Small intestine (tissue), 16 donors: Measurements from ENCODE around the gene KCNE3. TPM values are rescaled to one million over a fixed set of nuclear protein-coding genes. Genes with fewer than 3 reads are reported as not detected.

Source experiments
- DNase-seq, 2 donors: peaks; one replicate each; pipeline versions ENCODE4 v3.0.0 to v3.0.0-alpha.2; 2013
- FAIRE-seq: peaks from 2 replicates; lab custom pipeline; 2012; peaks lifted over from hg19 to GRCh38; lab: Jason Lieb, UNC
- H3K27ac ChIP-seq, 3 donors: one replicate each; pipeline ENCODE4 v1.5.1; 2013; ENCODE audit warnings: low read length in 2 of 3, mild to moderate bottlenecking in 2 of 3, control low read depth in 1 of 3, inconsistent platforms in 1 of 3, low read depth in 1 of 3, moderate library complexity in 1 of 3
- H3K27me3 ChIP-seq, 3 donors: one replicate each; pipeline ENCODE4 v1.6.1; 2013; ENCODE audit warnings: low read length in 3 of 3, inconsistent platforms in 1 of 3; ENCODE audit not compliant: control insufficient read depth in 3 of 3, insufficient read depth in 3 of 3
- H3K36me3 ChIP-seq, 3 donors: one replicate each; pipeline ENCODE4 v1.6.1; 2013; ENCODE audit warnings: low read length in 3 of 3, inconsistent platforms in 1 of 3, low read depth in 1 of 3, mild to moderate bottlenecking in 1 of 3, moderate library complexity in 1 of 3; ENCODE audit not compliant: control insufficient read depth in 3 of 3, insufficient read depth in 2 of 3
- H3K4me1 ChIP-seq, 3 donors: one replicate each; pipeline ENCODE4 v1.6.1; 2013; ENCODE audit warnings: low read length in 2 of 3, inconsistent platforms in 1 of 3, low read depth in 1 of 3, mild to moderate bottlenecking in 1 of 3, moderate library complexity in 1 of 3; ENCODE audit not compliant: control insufficient read depth in 3 of 3, insufficient read depth in 2 of 3
- H3K4me3 ChIP-seq, 3 donors: one replicate each; pipeline ENCODE4 v1.5.1; 2013; ENCODE audit warnings: low read length in 3 of 3, control low read depth in 1 of 3, inconsistent platforms in 1 of 3, low read depth in 1 of 3, mild to moderate bottlenecking in 1 of 3, moderate library complexity in 1 of 3
- H3K9me3 ChIP-seq, 2 donors: one replicate each; pipeline ENCODE4 v1.6.1; 2013; ENCODE audit warnings: low read depth in 1 of 2, low read length in 1 of 2; ENCODE audit not compliant: control insufficient read depth in 2 of 2, insufficient read depth in 1 of 2
- WGBS, 3 donors: extraction: QIAGEN DNeasy Blood & Tissue Kit; methylation state at CpG; one replicate each; pipeline ENCODE4 v1.1.7; 2013; 5-methylcytosine and 5-hydroxymethylcytosine counted together
- long read RNA-seq, 10 donors: transcript quantifications; one replicate each; lab custom pipeline, GENCODE V29; 2026
- polyA plus RNA-seq, 4 donors: library from polyadenylated mRNA; stranded (reverse) in 3 of 4; unstranded in 1 of 4; fragments of 200-250 nt in 3 of 4; fragments of 120-200 nt in 1 of 4; gene quantifications; one replicate each; pipeline versions ENCODE4 v1.2.1 to v1.2.3, GENCODE V29; 2013
- donor health status: healthy with polysubstance abuse.
- donor health status: control.
- donor health status: control.
- donor health status: Bipolar disorder and iron deficiency.
- donor health status: healthy.

Gene KCNE3, protein sequence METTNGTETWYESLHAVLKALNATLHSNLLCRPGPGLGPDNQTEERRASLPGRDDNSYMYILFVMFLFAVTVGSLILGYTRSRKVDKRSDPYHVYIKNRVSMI
- 10 to 100 TPM; 17.0 to 88.4 (median 29.3) TPM for polyA plus RNA-seq
- long read RNA-seq, donor 1, transcript KCNE3-201 (3 exons, 3,143 nt): major isoform, 6 of 11 reads
- long read RNA-seq, donor 1, partial matches to known transcripts: 0 of 11 reads
- long read RNA-seq, donor 1, other reads (novel, unspliced or antisense): 0 of 11 reads
- long read RNA-seq, donor 2, partial matches to known transcripts: 0 of 1 reads
- long read RNA-seq, donor 2, other reads (novel, unspliced or antisense): 0 of 1 reads
- long read RNA-seq, donor 3, partial matches to known transcripts: 0 of 7 reads
- long read RNA-seq, donor 3, other reads (novel, unspliced or antisense): 0 of 7 reads
- long read RNA-seq, donor 4: 0 reads
- long read RNA-seq, donor 5, partial matches to known transcripts: 0 of 1 reads
- long read RNA-seq, donor 5, other reads (novel, unspliced or antisense): 0 of 1 reads
- long read RNA-seq, donor 6, transcript KCNE3-201 (3 exons, 3,143 nt): major isoform, 7 of 9 reads
- long read RNA-seq, donor 6, partial matches to known transcripts: 0 of 9 reads
- long read RNA-seq, donor 6, other reads (novel, unspliced or antisense): 0 of 9 reads
- long read RNA-seq, donor 7: 0 reads
- long read RNA-seq, donor 8: 0 reads
- long read RNA-seq, donor 9: 0 reads
- long read RNA-seq, donor 10, transcript KCNE3-201 (3 exons, 3,143 nt): major isoform, 11 of 13 reads
- long read RNA-seq, donor 10, partial matches to known transcripts: 0 of 13 reads
- long read RNA-seq, donor 10, other reads (novel, unspliced or antisense): 0 of 13 reads

DNA sequence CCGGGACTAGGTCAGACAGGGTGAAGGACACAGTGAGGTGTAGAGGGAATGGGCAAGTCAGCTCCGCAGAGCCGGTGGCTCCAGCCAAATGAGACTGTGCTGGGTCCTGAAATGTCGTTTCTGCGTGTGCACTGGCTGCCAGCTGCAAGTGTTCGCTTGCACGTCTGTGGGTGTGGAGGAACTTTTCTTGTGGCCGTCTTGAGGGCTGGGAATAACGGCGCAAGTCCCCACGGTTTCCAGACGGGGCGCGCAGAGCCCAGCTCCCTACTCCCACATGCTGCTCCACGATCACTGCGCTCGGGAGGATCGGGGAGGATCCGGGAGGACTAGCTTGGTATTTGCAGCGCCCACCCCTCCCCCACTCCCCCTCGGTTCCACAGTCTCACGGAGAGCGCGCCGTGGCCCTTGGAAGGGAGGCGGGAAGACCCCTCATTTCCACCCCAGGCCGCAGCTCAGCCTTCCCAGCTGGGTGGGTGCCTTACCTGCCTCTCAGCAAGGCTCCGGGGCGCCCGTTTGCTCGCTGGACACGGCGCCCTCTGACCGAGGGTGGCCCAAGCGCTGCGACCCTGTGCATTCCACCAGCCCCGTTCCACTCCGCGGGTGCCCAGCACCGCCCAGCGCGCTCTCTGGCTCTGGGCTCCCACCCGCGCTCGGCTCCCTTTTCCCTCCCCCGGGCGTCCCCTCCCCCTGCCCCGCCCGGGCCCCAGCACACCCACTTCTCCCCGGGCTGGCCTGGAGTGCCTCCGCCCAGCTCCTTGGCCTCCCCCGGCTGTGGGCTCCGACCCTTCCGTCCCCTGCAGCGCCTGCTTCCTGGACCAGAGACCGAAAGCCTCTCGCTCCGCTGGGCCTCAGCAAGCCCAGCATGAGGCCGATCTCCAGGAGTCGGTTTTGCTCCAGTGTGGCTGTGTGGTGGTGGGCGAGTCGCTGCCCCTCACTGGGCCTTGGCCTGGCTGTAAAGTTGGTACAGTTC lies at the start of gene KCNE3:
Gene KCNE3 (minus strand): TSS at position 634 of the 970 bp plus-strand sequence. CDS start 9,986 bp downstream, outside the sequence.
- Histone ChIP-seq H3K4me3 (peak within 1 kb of the TSS; percentile 49 to 73 (median 65)), H3K36me3 (peaks cover 0 to 17% (median 0%) of the 10 kb centered on the region in 3 donors), H3K9me3 (no peaks in the 10 kb centered on the region), H3K27me3 (no peaks in the 10 kb centered on the region), H3K27ac (peak within 1 kb of the TSS; percentile 52 to 87 (median 86)), H3K4me1 (peaks cover 0 to 45% (median 10%) of the 10 kb centered on the region in 3 donors)
- DNase-seq: peak; percentile 70 to 82
- WGBS, 3 donors: 3 to 5% (median 3%) methylated on average over 47 to 62 of the region's 62 CpGs
- no peak for FAIRE-seq

DNA sequence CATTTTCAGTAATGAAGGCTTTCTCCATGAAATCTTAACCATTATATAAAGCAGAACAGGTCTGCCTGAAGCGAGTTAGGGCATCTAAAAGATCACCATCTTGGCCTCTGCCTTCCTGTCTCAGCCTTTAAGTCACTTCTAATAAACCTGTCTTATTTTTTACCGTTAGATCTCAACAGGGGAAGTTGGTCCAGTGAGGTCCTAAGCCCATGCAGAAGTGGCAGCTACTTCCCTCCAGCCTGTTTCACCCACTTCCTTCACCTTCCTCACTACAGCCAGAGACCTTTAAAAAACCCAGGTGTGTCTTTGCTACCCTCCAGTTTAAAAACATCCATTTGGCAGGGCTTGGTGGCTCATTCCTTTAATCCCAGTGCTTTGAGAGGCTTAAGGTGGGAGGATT lies 40.2 kb upstream of the KCNE3 start:
- Histone ChIP-seq H3K9me3 (peaks cover 0 to 9% of the 10 kb centered on the region in 2 donors), H3K27me3 (no peaks in the 10 kb centered on the region), H3K4me3 (no peak overlapping the region), H3K36me3 (no peaks in the 10 kb centered on the region), H3K27ac (no peak overlapping the region), H3K4me1 (peaks cover 0 to 14% (median 3%) of the 10 kb centered on the region in 3 donors)
- DNase-seq (no peak), FAIRE-seq (no peak)
- 58 to 89% (median 70%) methylated on average over 2 of the region's 2 CpGs for WGBS, 3 donors

GRCh38 chr11:74506823-74507222 lies 39.5 kb upstream of the KCNE3 start:
- FAIRE-seq (no peak), DNase-seq (no peak)
- peaks cover 0 to 14% (median 3%) of the 10 kb centered on the region in 3 donors for H3K4me1 ChIP-seq
- WGBS, 3 donors: 86 to 93% (median 90%) methylated on average over 1 of the region's 1 CpG
- peaks cover 0 to 13% of the 10 kb centered on the region in 2 donors for H3K9me3 ChIP-seq
- no peaks in the 10 kb centered on the region for H3K36me3 ChIP-seq
- H3K27ac ChIP-seq: no peak overlapping the region
- H3K4me3 ChIP-seq: no peak overlapping the region
- no peaks in the 10 kb centered on the region for H3K27me3 ChIP-seq

DNA sequence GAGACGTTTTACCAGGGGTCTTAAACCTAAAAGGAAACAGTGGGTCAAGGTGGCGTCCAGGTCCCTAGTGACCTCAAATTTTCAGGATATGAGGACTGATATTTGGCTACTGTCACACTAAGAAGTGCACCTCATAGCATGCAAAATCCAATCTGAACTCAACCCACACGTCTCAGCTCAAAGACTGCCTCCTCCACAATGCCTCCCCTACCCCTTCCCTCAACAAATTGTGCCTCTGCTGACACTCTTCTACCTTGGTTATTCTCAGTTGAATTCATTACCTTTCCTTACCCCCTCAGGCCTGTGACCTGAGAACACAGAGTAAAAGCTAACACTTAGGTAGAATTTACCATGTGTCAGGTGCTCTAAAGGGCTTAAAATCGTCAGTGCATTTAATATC lies 38.6 kb upstream of the KCNE3 start:
- no peaks in the 10 kb centered on the region for H3K36me3 ChIP-seq
- WGBS, 3 donors: 78 to 93% (median 88%) methylated on average over 4 of the region's 4 CpGs
- DNase-seq (no peak), FAIRE-seq (no peak)
- no peaks in the 10 kb centered on the region for H3K27me3 ChIP-seq
- no peak overlapping the region for H3K4me3 ChIP-seq
- peaks cover 0 to 16% of the 10 kb centered on the region in 2 donors for H3K9me3 ChIP-seq
- H3K4me1 ChIP-seq: peaks cover 0 to 14% (median 3%) of the 10 kb centered on the region in 3 donors
- no peak overlapping the region for H3K27ac ChIP-seq

DNA sequence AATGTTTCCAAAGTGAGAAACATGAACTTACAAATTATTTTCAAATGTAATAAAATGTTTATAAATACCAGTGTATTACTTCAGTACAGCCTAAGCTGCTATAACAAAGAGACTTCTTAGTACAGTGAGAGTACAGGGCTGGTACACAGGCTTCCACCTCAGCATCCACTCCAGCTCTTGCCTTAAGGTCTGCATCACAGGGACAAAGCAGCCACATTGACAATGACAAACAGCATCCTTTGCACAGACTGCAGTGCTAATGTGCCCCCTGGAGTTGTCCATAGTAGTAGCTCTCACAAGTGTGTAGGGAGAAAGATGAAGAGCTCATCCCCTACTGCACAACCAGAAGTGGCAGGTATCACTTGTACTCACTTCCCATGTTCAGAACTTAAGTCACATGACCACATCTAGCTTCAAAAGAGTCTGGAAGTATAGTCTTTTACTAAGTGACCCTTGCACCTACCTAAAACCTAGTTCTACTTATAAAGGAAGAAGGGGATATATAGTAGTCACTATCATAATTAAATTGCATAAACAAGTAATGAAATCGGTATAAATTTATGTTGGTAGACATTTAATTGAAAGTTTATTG lies 36.8 kb upstream of the KCNE3 start:
- WGBS, 3 donors: 88 to 93% (median 89%) methylated on average over 1 of the region's 1 CpG
- Histone ChIP-seq H3K4me3 (no peak overlapping the region), H3K27ac (peak overlapping the region in 1 of 3 donors; percentile 56), H3K9me3 (peaks cover 0 to 19% of the 10 kb centered on the region in 2 donors), H3K27me3 (no peaks in the 10 kb centered on the region), H3K4me1 (peaks cover 0 to 14% (median 3%) of the 10 kb centered on the region in 3 donors), H3K36me3 (no peaks in the 10 kb centered on the region)
- FAIRE-seq: no peak
- no peak for DNase-seq

DNA sequence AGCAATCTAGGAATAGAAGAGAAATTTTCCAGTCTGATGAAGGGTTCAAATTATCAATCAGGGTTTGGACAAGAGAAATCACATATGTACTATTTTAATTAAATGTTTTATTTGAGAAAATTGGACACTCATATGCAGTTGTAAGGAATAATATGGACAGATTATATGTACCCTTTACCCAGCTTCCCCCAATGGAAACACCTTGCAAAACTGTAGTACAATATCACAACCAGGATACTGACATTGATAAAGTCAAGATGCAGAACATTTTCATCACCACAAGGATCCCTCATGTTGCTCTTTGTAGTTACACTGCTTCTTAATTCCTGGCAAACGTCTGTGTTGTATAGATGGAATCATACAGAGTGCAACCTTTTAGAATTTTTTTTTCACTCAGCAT lies 27.6 kb upstream of the KCNE3 start:
- FAIRE-seq (no peak), DNase-seq (no peak)
- Histone ChIP-seq H3K4me1 (peaks cover 0 to 8% (median 6%) of the 10 kb centered on the region in 3 donors), H3K27me3 (no peaks in the 10 kb centered on the region), H3K27ac (no peak overlapping the region), H3K36me3 (peaks cover 0 to 6% (median 0%) of the 10 kb centered on the region in 3 donors), H3K4me3 (no peak overlapping the region), H3K9me3 (peaks cover 0 to 6% of the 10 kb centered on the region in 2 donors)
- WGBS, 3 donors: 88 to 94% (median 89%) methylated on average over 1 of the region's 1 CpG

DNA sequence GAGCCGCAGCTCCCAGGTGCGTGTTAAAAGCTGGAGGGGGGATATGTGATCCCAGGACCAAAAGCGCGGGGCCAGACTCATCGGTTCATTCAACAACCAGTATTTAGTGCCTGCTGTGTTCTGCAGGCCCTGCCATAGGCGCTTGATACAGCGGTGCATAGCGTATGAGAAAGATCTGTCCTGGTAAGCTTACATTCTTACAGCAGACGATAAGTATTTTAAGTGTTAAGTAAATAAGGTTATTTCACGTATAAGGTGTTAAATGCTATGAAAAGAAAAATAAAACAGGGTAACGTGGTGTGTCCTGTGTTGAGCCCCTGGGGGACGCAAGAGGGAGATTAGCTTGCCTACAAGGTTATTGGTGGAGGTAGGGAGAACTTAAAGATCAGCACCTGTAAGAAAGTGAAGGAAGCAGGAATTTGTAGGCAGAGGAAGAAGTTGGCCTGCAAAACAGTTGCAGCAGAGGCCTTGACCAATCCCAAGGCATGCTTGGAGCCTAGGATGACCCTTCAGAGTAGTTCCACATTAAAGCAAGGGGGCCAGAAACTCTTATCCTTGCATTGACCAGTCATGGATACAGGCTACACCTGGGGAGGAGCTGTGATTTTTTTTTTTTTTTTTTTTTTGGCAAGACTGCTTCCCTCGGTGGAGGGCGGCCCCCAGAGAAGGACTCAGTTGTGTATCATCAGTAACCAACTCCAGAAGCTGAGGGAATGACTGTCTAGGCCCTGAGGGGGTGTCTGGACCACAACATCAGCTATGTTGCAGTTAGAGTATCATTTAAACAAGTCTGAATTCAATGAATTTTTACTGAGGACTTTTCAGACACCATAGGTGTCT lies 26.7 kb upstream of the KCNE3 start:
- WGBS, 3 donors: 4 to 11% (median 5%) methylated on average over 14 of the region's 14 CpGs
- peak overlapping the region; percentile 90 to 100 (median 100) for H3K27ac ChIP-seq
- no peak for FAIRE-seq

More for the DNA sequence above, 26.7 kb upstream of the KCNE3 start:
- H3K9me3 ChIP-seq: peaks cover 0 to 6% of the 10 kb centered on the region in 2 donors
- DNase-seq: peak in 1 of 2 donors; percentile 50
- H3K27me3 ChIP-seq: no peaks in the 10 kb centered on the region
- H3K4me3 ChIP-seq: peak overlapping the region; percentile 67 to 99 (median 85)
- peaks cover 0 to 6% (median 0%) of the 10 kb centered on the region in 3 donors for H3K36me3 ChIP-seq
- peaks cover 0 to 8% (median 6%) of the 10 kb centered on the region in 3 donors for H3K4me1 ChIP-seq
